ENCODE results near the gene PDIA6. TPM values are rescaled to one million over a fixed set of nuclear protein-coding genes. Genes with fewer than 3 reads are reported as not detected.

Gene PDIA6
- total RNA-seq, 2 experiments from 2014 or later, result 25.5 to 26.3 TPM

GRCh38 chr2:10837298-10838266 is 25.0 kb upstream of the PDIA6 start:
- no peak for ATAC-seq (ENCODE audit: poor library complexity)
- no peak overlapping the region for H3K27ac Mint-ChIP-seq
- no peak for DNase-seq
- peaks cover 5 to 8% of the 10 kb centered on the region in 2 experiments for H3K27me3 ChIP-seq (ENCODE audit: control insufficient read depth in 1 of 2, insufficient read depth in 2 of 2, low read length in 2 of 2)
- H3K36me3 ChIP-seq (ENCODE audit: insufficient read depth, low read length), result no peaks in the 10 kb centered on the region
- H3K9me3 ChIP-seq (ENCODE audit: control insufficient read depth in 1 of 2, insufficient read depth in 1 of 2, low read length in 2 of 2), result peaks cover 26 to 29% of the 10 kb centered on the region in 2 experiments
- intact Hi-C loops (cut with DNase I, micrococcal nuclease), result loop anchor here in 1 of 2 experiments (10.0 kb wide), 1 partner anchor 937 kb away; no protein-coding TSS in a partner anchor
- peaks cover 12% of the 10 kb centered on the region for H3K36me3 Mint-ChIP-seq (ENCODE audit: low read depth)
- H3K4me3 ChIP-seq (ENCODE audit: low read length), result no peak overlapping the region
- H3K27me3 Mint-ChIP-seq, result peaks cover 16% of the 10 kb centered on the region
- H3K9me3 Mint-ChIP-seq, result peaks cover 5% of the 10 kb centered on the region
- H3K4me1 ChIP-seq (ENCODE audit: insufficient read depth, low read length), result peaks cover 8% of the 10 kb centered on the region
- no peak overlapping the region for H3K27ac ChIP-seq (ENCODE audit: low read depth in 1 of 2, low read length in 2 of 2)
- ChIA-PET POLR2A (no interaction called here), CTCF (interaction anchor here (0.6 to 1.0 kb wide), 2 partner anchors 20 to 287 kb away, joined by 3 to 4 read pairs; no protein-coding TSS in a partner anchor)
- H3K4me3 Mint-ChIP-seq, result no peak overlapping the region
- H3K4me1 Mint-ChIP-seq (ENCODE audit: low read depth), result peaks cover under 1% of the 10 kb centered on the region
- no peak for TF ChIP-seq CTCF (IDR thresholded peaks at IDR 0.05)

GRCh38 chr2:10835052-10835970 is 22.7 kb upstream of the PDIA6 start:
- H3K4me3 ChIP-seq (ENCODE audit: low read length), result no peak overlapping the region
- intact Hi-C loops (cut with DNase I, micrococcal nuclease), result loop anchor here (1.0 to 10.0 kb wide), 5 partner anchors 289 to 939 kb away; no protein-coding TSS in a partner anchor
- H3K36me3 ChIP-seq (ENCODE audit: insufficient read depth, low read length), result no peaks in the 10 kb centered on the region
- Mint-ChIP-seq H3K36me3 (ENCODE audit: low read depth) (peaks cover 5% of the 10 kb centered on the region), H3K4me3 (no peak overlapping the region), H3K4me1 (ENCODE audit: low read depth) (peaks cover 7% of the 10 kb centered on the region), H3K27me3 (peaks cover 27% of the 10 kb centered on the region), H3K27ac (no peak overlapping the region), H3K9me3 (no peaks in the 10 kb centered on the region)
- DNase-seq (peak; percentile 65 to 84 (median 72)), ATAC-seq (ENCODE audit: poor library complexity) (peak; percentile 78)
- peaks cover 4 to 9% of the 10 kb centered on the region in 2 experiments for H3K9me3 ChIP-seq (ENCODE audit: control insufficient read depth in 1 of 2, insufficient read depth in 1 of 2, low read length in 2 of 2)
- TF ChIP-seq CTCF (IDR thresholded peaks at IDR 0.05), result peak; percentile 81
- H3K27me3 ChIP-seq (ENCODE audit: control insufficient read depth in 1 of 2, insufficient read depth in 2 of 2, low read length in 2 of 2), result peaks cover 10 to 13% of the 10 kb centered on the region in 2 experiments
- ChIA-PET CTCF (interaction anchor here (0.6 to 1.4 kb wide), 6 partner anchors 12 to 611 kb away, joined by 3 to 11 read pairs (median 4); no protein-coding TSS in a partner anchor), POLR2A (interaction anchor here (0.8 kb wide), 1 partner anchor 294 kb away, joined by 4 read pairs; no protein-coding TSS in a partner anchor)
- H3K27ac ChIP-seq (ENCODE audit: low read depth in 1 of 2, low read length in 2 of 2), result no peak overlapping the region
- peaks cover 15% of the 10 kb centered on the region for H3K4me1 ChIP-seq (ENCODE audit: insufficient read depth, low read length)

- Mint-ChIP-seq H3K4me3 (no peak overlapping the region), H3K27ac (no peak overlapping the region), H3K9me3 (no peaks in the 10 kb centered on the region), H3K27me3 (peaks cover 24% of the 10 kb centered on the region), H3K4me1 (ENCODE audit: low read depth) (peaks cover 7% of the 10 kb centered on the region), H3K36me3 (ENCODE audit: low read depth) (no peaks in the 10 kb centered on the region)
- no peak overlapping the region for H3K4me3 ChIP-seq (ENCODE audit: low read length)
- ATAC-seq (ENCODE audit: poor library complexity) (no peak), DNase-seq (no peak)
- peaks cover 13% of the 10 kb centered on the region in 2 experiments for H3K27me3 ChIP-seq (ENCODE audit: control insufficient read depth in 1 of 2, insufficient read depth in 2 of 2, low read length in 2 of 2)
- intact Hi-C loops (cut with DNase I, micrococcal nuclease), result loop anchor here (2.0 to 10.0 kb wide), 4 partner anchors 609 to 941 kb away; partner anchors contain the start of gene E2F6 (in 1 of the 2)
- no peaks in the 10 kb centered on the region for H3K36me3 ChIP-seq (ENCODE audit: insufficient read depth, low read length)
- H3K27ac ChIP-seq (ENCODE audit: low read depth in 1 of 2, low read length in 2 of 2), result no peak overlapping the region
- POLR2A ChIA-PET, result no interaction called here
- TF ChIP-seq CTCF (IDR thresholded peaks at IDR 0.05), result no peak
- H3K9me3 ChIP-seq (ENCODE audit: control insufficient read depth in 1 of 2, insufficient read depth in 1 of 2, low read length in 2 of 2), result no peaks in the 10 kb centered on the region
- CTCF ChIA-PET, result no interaction called here
- H3K4me1 ChIP-seq (ENCODE audit: insufficient read depth, low read length), result peaks cover 15% of the 10 kb centered on the region
These were observed 21.6 kb upstream of the PDIA6 start for GRCh38 chr2:10834068-10834655.
